Measurements from ENCODE around the gene STARD10. TPM values are rescaled to one million over a fixed set of nuclear protein-coding genes. Genes with fewer than 3 reads are reported as not detected.
A peak's percentile ranks its signal among the peaks of the same experiment; 100 is the strongest.

The STARD10 gene
- total RNA-seq, 2 donors from 2014 or later, result 9.5 to 17.8 TPM

GRCh38 chr11:72787216-72788104, 6.4 kb downstream of the STARD10 start:
- no peak for ATAC-seq
- Mint-ChIP-seq H3K27me3 (no peaks in the 10 kb centered on the region), H3K4me1 (ENCODE audit: low read depth in 2 of 2) (peaks cover 7 to 8% of the 10 kb centered on the region in 2 donors), H3K4me3 (no peak overlapping the region), H3K36me3 (no peaks in the 10 kb centered on the region), H3K9me3 (no peaks in the 10 kb centered on the region), H3K27ac (peak overlapping the region; percentile 51 to 74)
- no peak for DNase-seq (ENCODE audit: low spot score)

- no peak overlapping the region for H3K4me3 Mint-ChIP-seq
- ATAC-seq (no peak), DNase-seq (ENCODE audit: low spot score) (no peak)
- no peaks in the 10 kb centered on the region for H3K27me3 Mint-ChIP-seq
- H3K9me3 Mint-ChIP-seq, result no peaks in the 10 kb centered on the region
- no peaks in the 10 kb centered on the region for H3K36me3 Mint-ChIP-seq
- peak overlapping the region in 1 of 2 donors; percentile 43 for H3K27ac Mint-ChIP-seq
- peaks cover 13 to 14% of the 10 kb centered on the region in 2 donors for H3K4me1 Mint-ChIP-seq (ENCODE audit: low read depth in 2 of 2)
These were observed 7.3 kb downstream of the STARD10 start for GRCh38 chr11:72786305-72787215.

- Mint-ChIP-seq H3K4me1 (ENCODE audit: low read depth in 2 of 2) (peaks cover 16 to 18% of the 10 kb centered on the region in 2 donors), H3K36me3 (no peaks in the 10 kb centered on the region), H3K27me3 (no peaks in the 10 kb centered on the region), H3K27ac (no peak overlapping the region), H3K4me3 (no peak overlapping the region), H3K9me3 (no peaks in the 10 kb centered on the region)
- no peak for DNase-seq (ENCODE audit: low spot score)
- no peak for ATAC-seq
These were observed 9.2 kb downstream of the STARD10 start for GRCh38 chr11:72784662-72785061.

GRCh38 chr11:72783144-72783905, 10.5 kb downstream of the STARD10 start:
- Mint-ChIP-seq H3K4me1 (ENCODE audit: low read depth in 2 of 2) (peaks cover 20 to 25% of the 10 kb centered on the region in 2 donors), H3K4me3 (peak overlapping the region; percentile 76), H3K36me3 (no peaks in the 10 kb centered on the region), H3K9me3 (no peaks in the 10 kb centered on the region), H3K27me3 (no peaks in the 10 kb centered on the region), H3K27ac (peak overlapping the region in 1 of 2 donors; percentile 66)
- no peak for DNase-seq (ENCODE audit: low spot score)
- no peak for ATAC-seq

GRCh38 chr11:72782081-72782920, 11.5 kb downstream of the STARD10 start:
- Mint-ChIP-seq H3K4me3 (peak overlapping the region; percentile 76), H3K36me3 (no peaks in the 10 kb centered on the region), H3K27me3 (no peaks in the 10 kb centered on the region), H3K27ac (peak overlapping the region in 1 of 2 donors; percentile 66), H3K9me3 (no peaks in the 10 kb centered on the region), H3K4me1 (ENCODE audit: low read depth in 2 of 2) (peaks cover 20 to 23% of the 10 kb centered on the region in 2 donors)
- no peak for DNase-seq (ENCODE audit: low spot score)
- ATAC-seq, result no peak

GRCh38 chr11:72781313-72782080, 12.3 kb downstream of the STARD10 start:
- no peaks in the 10 kb centered on the region for H3K36me3 Mint-ChIP-seq
- H3K27me3 Mint-ChIP-seq, result no peaks in the 10 kb centered on the region
- ATAC-seq (peak; percentile 75 to 85), DNase-seq (ENCODE audit: low spot score) (peak; percentile 70)
- peak overlapping the region; percentile 76 for H3K4me3 Mint-ChIP-seq
- no peak overlapping the region for H3K27ac Mint-ChIP-seq
- peaks cover 20 to 25% of the 10 kb centered on the region in 2 donors for H3K4me1 Mint-ChIP-seq (ENCODE audit: low read depth in 2 of 2)
- H3K9me3 Mint-ChIP-seq, result no peaks in the 10 kb centered on the region

- Mint-ChIP-seq H3K9me3 (no peaks in the 10 kb centered on the region), H3K4me3 (no peak overlapping the region), H3K36me3 (no peaks in the 10 kb centered on the region), H3K4me1 (ENCODE audit: low read depth in 2 of 2) (peaks cover 20 to 31% of the 10 kb centered on the region in 2 donors), H3K27ac (no peak overlapping the region), H3K27me3 (no peaks in the 10 kb centered on the region)
- no peak for ATAC-seq
- no peak for DNase-seq (ENCODE audit: low spot score)
These were observed 12.9 kb downstream of the STARD10 start for GRCh38 chr11:72781063-72781312.

GRCh38 chr11:72780296-72781062, 13.4 kb downstream of the STARD10 start:
- Mint-ChIP-seq H3K27ac (no peak overlapping the region), H3K4me3 (peak overlapping the region; percentile 42), H3K27me3 (no peaks in the 10 kb centered on the region), H3K36me3 (no peaks in the 10 kb centered on the region), H3K4me1 (ENCODE audit: low read depth in 2 of 2) (peaks cover 20 to 33% of the 10 kb centered on the region in 2 donors), H3K9me3 (no peaks in the 10 kb centered on the region)
- ATAC-seq (no peak), DNase-seq (ENCODE audit: low spot score) (no peak)

- Mint-ChIP-seq H3K27me3 (no peaks in the 10 kb centered on the region), H3K4me3 (peak overlapping the region; percentile 42), H3K27ac (peak overlapping the region in 1 of 2 donors; percentile 72), H3K36me3 (no peaks in the 10 kb centered on the region), H3K9me3 (no peaks in the 10 kb centered on the region), H3K4me1 (ENCODE audit: low read depth in 2 of 2) (peaks cover 20 to 33% of the 10 kb centered on the region in 2 donors)
- ATAC-seq (no peak), DNase-seq (ENCODE audit: low spot score) (no peak)
These were observed 14.2 kb downstream of the STARD10 start for GRCh38 chr11:72779495-72780128.

GRCh38 chr11:72778535-72779494, 15.0 kb downstream of the STARD10 start:
- Mint-ChIP-seq H3K27me3 (no peaks in the 10 kb centered on the region), H3K9me3 (no peaks in the 10 kb centered on the region), H3K27ac (peak overlapping the region in 1 of 2 donors; percentile 72), H3K4me3 (no peak overlapping the region), H3K4me1 (ENCODE audit: low read depth in 2 of 2) (peaks cover 20 to 33% of the 10 kb centered on the region in 2 donors), H3K36me3 (no peaks in the 10 kb centered on the region)
- DNase-seq (ENCODE audit: low spot score) (no peak), ATAC-seq (no peak)
